AG09319 (cell line): ENCODE results near the gene PNPT1.

Source experiments
- DNase-seq: peaks from one replicate; pipeline ENCODE4 v3.0.0-alpha.2; 2010; ENCODE audit warnings: low read depth; ENCODE audit errors: extremely low read depth
- CTCF ChIP-seq: IDR thresholded peaks from 2 replicates; pipeline ENCODE4 v1.5.1; 2011; ENCODE audit warnings: low read depth, mild to moderate bottlenecking, inconsistent platforms, low read length, moderate library complexity

The PNPT1 gene

GRCh38 chr2:55595536-55595935 lies 98.1 kb downstream of the PNPT1 start:
- DNase-seq = no peak
- no peak for TF ChIP-seq CTCF

- TF ChIP-seq CTCF = no peak
- no peak for DNase-seq
These were observed 101.5 kb downstream of the PNPT1 start for GRCh38 chr2:55592130-55592529.

- no peak for TF ChIP-seq CTCF
- DNase-seq = no peak
These were observed 102.7 kb downstream of the PNPT1 start for GRCh38 chr2:55590810-55591440.

GRCh38 chr2:55585451-55586080 lies 108.1 kb downstream of the PNPT1 start:
- DNase-seq = peak; percentile 29

More at GRCh38 chr2:55585451-55586080, 108.1 kb downstream of the PNPT1 start:
- no peak for TF ChIP-seq CTCF
